Mesenchymal stem cell (in vitro differentiated cells and primary cell): ENCODE measurements around the gene WWOX.

ENCODE experiments used
- DNase-seq: peaks from one replicate; pipeline ENCODE4 v3.0.0-alpha.2; 2013
- H2AFZ ChIP-seq: one replicate; pipeline ENCODE4 v1.6.1; 2013; ENCODE audit warnings: low read depth, mild to moderate bottlenecking, control low read depth, inconsistent platforms, low read length, moderate library complexity
- H2AK5ac ChIP-seq: 2 replicates; pipeline ENCODE4 v1.6.1; 2013; ENCODE audit warnings: low read length, moderate library complexity, mild to moderate bottlenecking, inconsistent platforms; ENCODE audit not compliant: severe bottlenecking
- H2BK120ac ChIP-seq: one replicate; pipeline ENCODE4 v1.6.1; 2013; ENCODE audit warnings: low read depth, mild to moderate bottlenecking, inconsistent platforms, low read length, moderate library complexity
- H2BK12ac ChIP-seq, 2 experiments: one replicate each; pipeline ENCODE4 v1.6.1; 2013; ENCODE audit warnings: inconsistent platforms in 2 of 2, low read length in 2 of 2, mild to moderate bottlenecking in 2 of 2, moderate library complexity in 2 of 2, control low read depth in 1 of 2
- H2BK15ac ChIP-seq: one replicate; pipeline ENCODE4 v1.6.1; 2013; ENCODE audit warnings: mild to moderate bottlenecking, low read depth, inconsistent platforms; ENCODE audit not compliant: poor library complexity, severe bottlenecking
- H2BK5ac ChIP-seq: 2 replicates; pipeline ENCODE4 v1.6.1; 2013; ENCODE audit warnings: low read depth, mild to moderate bottlenecking, low read length, control low read depth, inconsistent platforms; ENCODE audit not compliant: poor library complexity, severe bottlenecking
- H3K14ac ChIP-seq, 2 experiments: one replicate each; pipeline ENCODE4 v1.6.1; 2013; ENCODE audit warnings: inconsistent platforms in 2 of 2, low read length in 2 of 2, control low read depth in 1 of 2, mild to moderate bottlenecking in 1 of 2, moderate library complexity in 1 of 2
- H3K18ac ChIP-seq, 2 experiments: one replicate each; pipeline ENCODE4 v1.6.1; 2013; ENCODE audit warnings: inconsistent platforms in 2 of 2, low read length in 2 of 2, control low read depth in 1 of 2, low read depth in 1 of 2, mild to moderate bottlenecking in 1 of 2
- H3K23ac ChIP-seq, 2 experiments: one replicate each; pipeline ENCODE4 v1.6.1; 2013; ENCODE audit warnings: inconsistent platforms in 2 of 2, low read length in 2 of 2, mild to moderate bottlenecking in 2 of 2, moderate library complexity in 2 of 2, control low read depth in 1 of 2
- H3K27ac ChIP-seq: 2 replicates; pipeline ENCODE4 v1.5.1; 2013; ENCODE audit warnings: mild to moderate bottlenecking, moderate library complexity, low read length, control low read depth, inconsistent platforms; ENCODE audit not compliant: poor library complexity, severe bottlenecking
- H3K27me3 ChIP-seq, 2 experiments: 2 replicates each; pipeline versions ENCODE4 v1.6.1 to v1.7.0; 2013; ENCODE audit warnings: low read length in 2 of 2, mild to moderate bottlenecking in 2 of 2, moderate library complexity in 2 of 2, control low read depth in 1 of 2, inconsistent platforms in 1 of 2; ENCODE audit not compliant: control insufficient read depth in 1 of 2, insufficient read depth in 1 of 2
- H3K36me3 ChIP-seq, 2 experiments: 2 replicates each; pipeline versions ENCODE4 v1.6.1 to v1.7.0; 2013; ENCODE audit warnings: low read length in 2 of 2, control low read depth in 1 of 2, inconsistent platforms in 1 of 2, low read depth in 1 of 2, mild to moderate bottlenecking in 1 of 2; ENCODE audit not compliant: insufficient read depth in 2 of 2, control insufficient read depth in 1 of 2
- H3K4ac ChIP-seq, 2 experiments: one replicate each; pipeline ENCODE4 v1.6.1; 2013; ENCODE audit warnings: inconsistent platforms in 2 of 2, low read length in 2 of 2, mild to moderate bottlenecking in 2 of 2, moderate library complexity in 2 of 2, control low read depth in 1 of 2, low read depth in 1 of 2
- H3K4me1 ChIP-seq: 2 replicates; pipeline ENCODE4 v1.6.1; 2013; ENCODE audit warnings: low read depth, low read length, control low read depth; ENCODE audit not compliant: control insufficient read depth, insufficient read depth
- H3K4me2 ChIP-seq: 2 replicates; pipeline ENCODE4 v1.6.1; 2013; ENCODE audit warnings: low read length, mild to moderate bottlenecking, inconsistent platforms; ENCODE audit not compliant: poor library complexity, severe bottlenecking
- H3K4me3 ChIP-seq, 2 experiments: 2 replicates each; pipeline versions ENCODE4 v1.5.1 to v1.7.0; 2013; ENCODE audit warnings: low read length in 2 of 2, mild to moderate bottlenecking in 2 of 2, control low read depth in 1 of 2, low read depth in 1 of 2; ENCODE audit not compliant: insufficient read depth in 1 of 2
- H3K79me1 ChIP-seq: replicated peaks from 2 replicates; pipeline ENCODE4 v1.6.1; 2013; ENCODE audit warnings: mild to moderate bottlenecking, control low read depth, low read length, inconsistent platforms; ENCODE audit not compliant: poor library complexity, severe bottlenecking
- H3K9ac ChIP-seq: 2 replicates; pipeline ENCODE4 v1.7.0; 2013; ENCODE audit warnings: mild to moderate bottlenecking, low read length, moderate library complexity
- H3K9me3 ChIP-seq: 2 replicates; pipeline ENCODE4 v1.7.0; 2013; ENCODE audit warnings: mild to moderate bottlenecking, low read length; ENCODE audit not compliant: control insufficient read depth
- H4K8ac ChIP-seq: one replicate; pipeline ENCODE4 v1.6.1; 2013; ENCODE audit warnings: inconsistent platforms, mild to moderate bottlenecking, low read length, moderate library complexity
- H4K91ac ChIP-seq: one replicate; pipeline ENCODE4 v1.6.1; 2013; ENCODE audit warnings: mild to moderate bottlenecking, low read length, inconsistent platforms
- WGBS: methylation state at CpG from one replicate; pipeline ENCODE4 v1.1.7; 2013; ENCODE audit warnings: mixed read lengths; 5-methylcytosine and 5-hydroxymethylcytosine counted together

The WWOX gene

DNA sequence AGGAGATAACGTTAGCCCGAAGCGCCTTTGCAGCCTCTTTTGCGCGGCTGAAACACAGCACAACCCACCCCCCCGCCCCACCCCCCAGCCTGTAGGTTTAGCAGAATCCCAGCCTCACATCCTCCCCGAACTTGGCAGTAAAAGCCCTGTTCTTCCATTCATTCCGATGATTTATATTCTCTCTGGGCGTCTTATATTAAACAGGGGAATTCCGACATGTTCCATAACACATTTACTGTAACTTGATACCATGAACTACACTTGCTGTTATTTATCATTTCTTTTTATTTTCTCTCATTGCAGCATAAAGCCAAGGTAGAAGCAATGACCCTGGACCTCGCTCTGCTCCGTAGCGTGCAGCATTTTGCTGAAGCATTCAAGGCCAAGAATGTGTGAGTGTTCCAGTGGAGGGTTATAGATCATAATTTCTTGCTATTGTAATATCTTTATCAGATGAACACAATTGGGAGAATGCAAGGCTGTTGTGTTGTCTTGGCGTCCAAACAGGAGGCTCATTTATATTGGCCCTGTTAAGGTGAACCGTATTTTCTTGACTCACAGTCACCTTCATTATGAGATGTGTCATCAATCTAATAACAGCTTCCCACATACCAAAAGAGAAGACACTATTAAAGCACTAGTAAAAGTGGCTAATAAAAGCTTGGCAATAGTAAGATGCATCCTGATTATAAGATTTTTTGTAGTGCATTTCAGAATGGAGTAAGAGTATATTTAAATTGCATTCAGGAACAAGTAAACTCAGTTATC lies 287.3 kb downstream of the WWOX start:
- H2BK15ac ChIP-seq = no peak overlapping the region
- H2AK5ac ChIP-seq = no peak overlapping the region
- 97% methylated on average over 15 of the region's 15 CpGs for WGBS
- no peaks in the 10 kb centered on the region for H3K27me3 ChIP-seq
- no peaks in the 10 kb centered on the region for H3K9me3 ChIP-seq
- no peak overlapping the region for H2AFZ ChIP-seq
- no peak overlapping the region for H3K18ac ChIP-seq
- DNase-seq = no peak
- H4K8ac ChIP-seq = no peak overlapping the region
- H3K4ac ChIP-seq = no peak overlapping the region
- H3K4me1 ChIP-seq = peaks cover 2% of the 10 kb centered on the region
- no peak overlapping the region for H3K27ac ChIP-seq
- H2BK120ac ChIP-seq = no peak overlapping the region
- H3K4me3 ChIP-seq = no peak overlapping the region
- H3K79me1 ChIP-seq = no peaks in the 10 kb centered on the region
- H3K14ac ChIP-seq = no peak overlapping the region
- H4K91ac ChIP-seq = no peak overlapping the region
- no peak overlapping the region for H2BK5ac ChIP-seq
- no peak overlapping the region for H3K23ac ChIP-seq
- no peaks in the 10 kb centered on the region for H3K36me3 ChIP-seq
- H2BK12ac ChIP-seq = no peak overlapping the region
- no peak overlapping the region for H3K9ac ChIP-seq
- H3K4me2 ChIP-seq = no peak overlapping the region

GRCh38 chr16:78389009-78389498 lies 289.6 kb downstream of the WWOX start:
- no peak overlapping the region for H4K8ac ChIP-seq
- H3K9me3 ChIP-seq = peaks cover 11% of the 10 kb centered on the region
- H3K27ac ChIP-seq = no peak overlapping the region
- H3K4me1 ChIP-seq = peaks cover 2% of the 10 kb centered on the region
- no peak for DNase-seq
- H2AFZ ChIP-seq = no peak overlapping the region
- no peak overlapping the region for H2AK5ac ChIP-seq
- no peaks in the 10 kb centered on the region for H3K79me1 ChIP-seq
- no peaks in the 10 kb centered on the region for H3K27me3 ChIP-seq
- H3K23ac ChIP-seq = no peak overlapping the region
- no peak overlapping the region for H3K4ac ChIP-seq
- peak overlapping the region in 1 of 2 experiments; percentile 58 for H3K18ac ChIP-seq
- H2BK120ac ChIP-seq = no peak overlapping the region
- H2BK15ac ChIP-seq = no peak overlapping the region
- 88% methylated on average over 8 of the region's 8 CpGs for WGBS
- no peak overlapping the region for H2BK5ac ChIP-seq
- no peak overlapping the region for H3K14ac ChIP-seq
- no peak overlapping the region for H3K9ac ChIP-seq
- H2BK12ac ChIP-seq = peak overlapping the region in 1 of 2 experiments; percentile 18
- H4K91ac ChIP-seq = no peak overlapping the region
- H3K36me3 ChIP-seq = no peaks in the 10 kb centered on the region
- H3K4me2 ChIP-seq = no peak overlapping the region
- no peak overlapping the region for H3K4me3 ChIP-seq

- Histone ChIP-seq H2BK15ac (no peak overlapping the region), H3K79me1 (no peaks in the 10 kb centered on the region), H3K18ac (peak overlapping the region in 1 of 2 experiments; percentile 28), H3K9ac (no peak overlapping the region), H3K14ac (no peak overlapping the region), H3K4me1 (peaks cover 2% of the 10 kb centered on the region), H3K9me3 (peaks cover 11% of the 10 kb centered on the region), H2BK5ac (no peak overlapping the region), H4K8ac (no peak overlapping the region), H3K4ac (no peak overlapping the region), H2BK12ac (no peak overlapping the region), H2AFZ (no peak overlapping the region), H2BK120ac (no peak overlapping the region), H3K27ac (no peak overlapping the region), H2AK5ac (no peak overlapping the region), H3K4me2 (no peak overlapping the region), H3K4me3 (no peak overlapping the region), H3K23ac (no peak overlapping the region), H3K36me3 (no peaks in the 10 kb centered on the region), H3K27me3 (no peaks in the 10 kb centered on the region), H4K91ac (no peak overlapping the region)
- DNase-seq = peak; percentile 44
- 100% methylated on average over 2 of the region's 4 CpGs for WGBS
These were observed 290.6 kb downstream of the WWOX start for GRCh38 chr16:78390092-78390491.

- no peaks in the 10 kb centered on the region for H3K36me3 ChIP-seq
- H4K8ac ChIP-seq = peak overlapping the region; percentile 30
- H3K4me1 ChIP-seq = peaks cover 2% of the 10 kb centered on the region
- no peak overlapping the region for H2AK5ac ChIP-seq
- no peaks in the 10 kb centered on the region for H3K27me3 ChIP-seq
- no peak overlapping the region for H2BK120ac ChIP-seq
- no peak overlapping the region for H2AFZ ChIP-seq
- WGBS = 90% methylated on average over 6 of the region's 7 CpGs
- H2BK12ac ChIP-seq = no peak overlapping the region
- H3K9ac ChIP-seq = no peak overlapping the region
- no peak overlapping the region for H3K14ac ChIP-seq
- peak overlapping the region in 1 of 2 experiments; percentile 23 for H3K18ac ChIP-seq
- H3K4ac ChIP-seq = no peak overlapping the region
- H3K23ac ChIP-seq = no peak overlapping the region
- peaks cover 11% of the 10 kb centered on the region for H3K9me3 ChIP-seq
- H3K79me1 ChIP-seq = no peaks in the 10 kb centered on the region
- H2BK5ac ChIP-seq = no peak overlapping the region
- DNase-seq = peak; percentile 57
- H3K4me2 ChIP-seq = no peak overlapping the region
- no peak overlapping the region for H3K27ac ChIP-seq
- no peak overlapping the region for H4K91ac ChIP-seq
- no peak overlapping the region for H2BK15ac ChIP-seq
- H3K4me3 ChIP-seq = no peak overlapping the region
These were observed 291.3 kb downstream of the WWOX start for GRCh38 chr16:78390508-78391324.
